Measurements from ENCODE around the gene MYPN. TPM values are rescaled to one million over a fixed set of nuclear protein-coding genes. Genes with fewer than 3 reads are reported as not detected.

Gene MYPN
- total and polyA plus RNA-seq, 2 donors (not counting 1 experiment from before 2014, with no cell fraction given): not detected

GRCh38 chr10:68235111-68235510 lies 125.8 kb downstream of the MYPN start:
- Histone ChIP-seq H3K4me3 (ENCODE audit: control extremely low read depth in 1 of 5, extremely low read depth in 1 of 5, insufficient read depth in 1 of 5, low read depth in 2 of 5, low read length in 4 of 5) (no peak overlapping the region), H3K27me3 (replicated peaks in 1 of 4; ENCODE audit: control extremely low read depth in 1 of 4, control insufficient read depth in 3 of 4, insufficient read depth in 4 of 4, low read length in 3 of 4) (peaks cover 0 to 25% (median 19%) of the 10 kb centered on the region in 4 experiments), H3K79me2 (ENCODE audit: control insufficient read depth, insufficient read depth, low read length) (no peaks in the 10 kb centered on the region), H3K4me2 (replicated peaks; ENCODE audit: low read depth, low read length, poor library complexity, severe bottlenecking) (no peak overlapping the region), H3K4me1 (ENCODE audit: control insufficient read depth in 2 of 2, insufficient read depth in 2 of 2, low read length in 2 of 2) (peaks cover 10 to 12% of the 10 kb centered on the region in 2 donors), H3K9ac (ENCODE audit: low read length) (no peak overlapping the region), H2AFZ (ENCODE audit: insufficient read depth, low read depth, low read length, poor library complexity, severe bottlenecking) (no peak overlapping the region), H4K20me1 (ENCODE audit: control insufficient read depth, insufficient read depth, low read length, poor library complexity, severe bottlenecking) (no peaks in the 10 kb centered on the region), H3K9me3 (ENCODE audit: control extremely low read depth in 1 of 3, control insufficient read depth in 2 of 3, insufficient read depth in 1 of 3, low read length in 2 of 3) (no peaks in the 10 kb centered on the region), H3K27ac (ENCODE audit: low read length in 2 of 2) (no peak overlapping the region), H3K36me3 (replicated peaks in 1 of 2; ENCODE audit: control extremely low read depth in 1 of 2, control insufficient read depth in 1 of 2, extremely low read depth in 1 of 2, insufficient read depth in 2 of 2, low read length in 1 of 2) (no peaks in the 10 kb centered on the region)
- CTCF ChIA-PET: no interaction called here
- Mint-ChIP-seq H3K9me3 (ENCODE audit: insufficient read depth) (no peaks in the 10 kb centered on the region), H3K4me1 (peaks cover 8% of the 10 kb centered on the region), H3K27ac (no peak overlapping the region), H3K27me3 (peaks cover 29% of the 10 kb centered on the region), H3K4me3 (no peak overlapping the region)
- ATAC-seq (ENCODE audit: low read depth) (no peak), DNase-seq (no peak)
- POLR2A ChIA-PET: no interaction called here
- intact Hi-C loops (cut with micrococcal nuclease): no loop called here
- WGBS (ENCODE audit: insufficient coverage): no CpG with 5 or more reads among the region's 2 CpGs
- TF ChIP-seq, protein P1, sequence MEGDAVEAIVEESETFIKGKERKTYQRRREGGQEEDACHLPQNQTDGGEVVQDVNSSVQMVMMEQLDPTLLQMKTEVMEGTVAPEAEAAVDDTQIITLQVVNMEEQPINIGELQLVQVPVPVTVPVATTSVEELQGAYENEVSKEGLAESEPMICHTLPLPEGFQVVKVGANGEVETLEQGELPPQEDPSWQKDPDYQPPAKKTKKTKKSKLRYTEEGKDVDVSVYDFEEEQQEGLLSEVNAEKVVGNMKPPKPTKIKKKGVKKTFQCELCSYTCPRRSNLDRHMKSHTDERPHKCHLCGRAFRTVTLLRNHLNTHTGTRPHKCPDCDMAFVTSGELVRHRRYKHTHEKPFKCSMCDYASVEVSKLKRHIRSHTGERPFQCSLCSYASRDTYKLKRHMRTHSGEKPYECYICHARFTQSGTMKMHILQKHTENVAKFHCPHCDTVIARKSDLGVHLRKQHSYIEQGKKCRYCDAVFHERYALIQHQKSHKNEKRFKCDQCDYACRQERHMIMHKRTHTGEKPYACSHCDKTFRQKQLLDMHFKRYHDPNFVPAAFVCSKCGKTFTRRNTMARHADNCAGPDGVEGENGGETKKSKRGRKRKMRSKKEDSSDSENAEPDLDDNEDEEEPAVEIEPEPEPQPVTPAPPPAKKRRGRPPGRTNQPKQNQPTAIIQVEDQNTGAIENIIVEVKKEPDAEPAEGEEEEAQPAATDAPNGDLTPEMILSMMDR (IDR thresholded peaks at IDR 0.05): no peak
- TF ChIP-seq EZH2 (IDR thresholded peaks at IDR 0.05; ENCODE audit: borderline replicate concordance, insufficient read depth, low read depth, low read length, poor library complexity, severe bottlenecking): no peak

DNA sequence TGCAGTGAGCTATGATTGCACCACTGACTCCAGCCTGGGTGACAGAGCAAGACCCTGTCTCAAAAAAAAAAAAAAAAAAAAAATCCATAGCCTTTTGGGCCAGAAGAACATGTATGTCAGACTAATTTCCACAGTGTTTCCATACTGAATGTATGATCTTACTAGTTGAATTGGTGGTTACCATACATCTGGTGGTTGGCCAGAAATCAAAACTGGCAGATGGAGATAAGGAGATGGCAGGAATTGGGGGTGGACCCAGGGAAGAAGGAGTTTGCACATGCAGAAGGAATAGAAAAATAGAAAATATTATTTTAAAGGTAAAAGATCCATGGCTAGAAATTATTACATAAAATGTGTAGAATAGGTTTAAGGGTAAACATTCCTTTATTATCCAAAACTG lies 126.3 kb downstream of the MYPN start:
- Histone ChIP-seq H3K9me3 (ENCODE audit: control extremely low read depth in 1 of 3, control insufficient read depth in 2 of 3, insufficient read depth in 1 of 3, low read length in 2 of 3) (no peaks in the 10 kb centered on the region), H3K4me1 (ENCODE audit: control insufficient read depth in 2 of 2, insufficient read depth in 2 of 2, low read length in 2 of 2) (peaks cover 10 to 12% of the 10 kb centered on the region in 2 donors), H3K79me2 (ENCODE audit: control insufficient read depth, insufficient read depth, low read length) (no peaks in the 10 kb centered on the region), H2AFZ (ENCODE audit: insufficient read depth, low read depth, low read length, poor library complexity, severe bottlenecking) (no peak overlapping the region), H3K27ac (ENCODE audit: low read length in 2 of 2) (no peak overlapping the region), H3K27me3 (replicated peaks in 1 of 4; ENCODE audit: control extremely low read depth in 1 of 4, control insufficient read depth in 3 of 4, insufficient read depth in 4 of 4, low read length in 3 of 4) (peaks cover 0 to 21% (median 17%) of the 10 kb centered on the region in 4 experiments), H3K4me2 (replicated peaks; ENCODE audit: low read depth, low read length, poor library complexity, severe bottlenecking) (no peak overlapping the region), H4K20me1 (ENCODE audit: control insufficient read depth, insufficient read depth, low read length, poor library complexity, severe bottlenecking) (no peaks in the 10 kb centered on the region), H3K9ac (ENCODE audit: low read length) (no peak overlapping the region), H3K36me3 (replicated peaks in 1 of 2; ENCODE audit: control extremely low read depth in 1 of 2, control insufficient read depth in 1 of 2, extremely low read depth in 1 of 2, insufficient read depth in 2 of 2, low read length in 1 of 2) (no peaks in the 10 kb centered on the region), H3K4me3 (ENCODE audit: control extremely low read depth in 1 of 5, extremely low read depth in 1 of 5, insufficient read depth in 1 of 5, low read depth in 2 of 5, low read length in 4 of 5) (no peak overlapping the region)
- Mint-ChIP-seq H3K4me3 (no peak overlapping the region), H3K9me3 (ENCODE audit: insufficient read depth) (no peaks in the 10 kb centered on the region), H3K27me3 (peaks cover 25% of the 10 kb centered on the region), H3K27ac (no peak overlapping the region), H3K4me1 (peaks cover 8% of the 10 kb centered on the region)
- intact Hi-C loops (cut with micrococcal nuclease): no loop called here
- TF ChIP-seq, protein P1 (IDR thresholded peaks at IDR 0.05): no peak
- no peak for TF ChIP-seq EZH2 (IDR thresholded peaks at IDR 0.05; ENCODE audit: borderline replicate concordance, insufficient read depth, low read depth, low read length, poor library complexity, severe bottlenecking)
- ChIA-PET CTCF (interaction anchor here (0.6 kb wide), 1 partner anchor 381 kb away, joined by 3 read pairs; no protein-coding TSS in a partner anchor), POLR2A (no interaction called here)
- ATAC-seq (ENCODE audit: low read depth) (no peak), DNase-seq (no peak)

Measured in B cell (primary cell).